Neural cell (in vitro differentiated cells): ENCODE measurements around the gene VASN.

Experiments used
- EZH2 ChIP-seq: fragments of 200-600, 300-800 bp; shearing (Covaris generic), sonication (generic); IDR thresholded peaks from 2 replicates; pipeline ENCODE4 v1.6.1; 2014; ENCODE audit warnings: antibody characterized with exemption, low read length, borderline replicate concordance, mild to moderate bottlenecking; ENCODE audit not compliant: insufficient read depth, poor library complexity, severe bottlenecking
- MXI1 ChIP-seq: fragments of 450-650 bp; conservative IDR thresholded peaks from 2 replicates; pipeline ENCODE4 v1.6.1; 2014; ENCODE audit warnings: antibody characterized with exemption, mild to moderate bottlenecking; ENCODE audit not compliant: poor library complexity, severe bottlenecking
- POLR2AphosphoS5 ChIP-seq: IDR thresholded peaks from 2 replicates; pipeline ENCODE4 v1.6.1; 2012
- TF ChIP-seq, protein P1 (sequence below): fragments of 450-650 bp; IDR thresholded peaks from 2 replicates; pipeline ENCODE4 v1.5.1; 2014; ENCODE audit warnings: antibody characterized with exemption, mild to moderate bottlenecking, moderate library complexity; ENCODE audit not compliant: poor library complexity, severe bottlenecking
- TF ChIP-seq, protein P2 (sequence below): IDR thresholded peaks from 2 replicates; pipeline ENCODE4 v1.6.1; 2012; ENCODE audit warnings: borderline replicate concordance

- TF ChIP-seq, protein P1, sequence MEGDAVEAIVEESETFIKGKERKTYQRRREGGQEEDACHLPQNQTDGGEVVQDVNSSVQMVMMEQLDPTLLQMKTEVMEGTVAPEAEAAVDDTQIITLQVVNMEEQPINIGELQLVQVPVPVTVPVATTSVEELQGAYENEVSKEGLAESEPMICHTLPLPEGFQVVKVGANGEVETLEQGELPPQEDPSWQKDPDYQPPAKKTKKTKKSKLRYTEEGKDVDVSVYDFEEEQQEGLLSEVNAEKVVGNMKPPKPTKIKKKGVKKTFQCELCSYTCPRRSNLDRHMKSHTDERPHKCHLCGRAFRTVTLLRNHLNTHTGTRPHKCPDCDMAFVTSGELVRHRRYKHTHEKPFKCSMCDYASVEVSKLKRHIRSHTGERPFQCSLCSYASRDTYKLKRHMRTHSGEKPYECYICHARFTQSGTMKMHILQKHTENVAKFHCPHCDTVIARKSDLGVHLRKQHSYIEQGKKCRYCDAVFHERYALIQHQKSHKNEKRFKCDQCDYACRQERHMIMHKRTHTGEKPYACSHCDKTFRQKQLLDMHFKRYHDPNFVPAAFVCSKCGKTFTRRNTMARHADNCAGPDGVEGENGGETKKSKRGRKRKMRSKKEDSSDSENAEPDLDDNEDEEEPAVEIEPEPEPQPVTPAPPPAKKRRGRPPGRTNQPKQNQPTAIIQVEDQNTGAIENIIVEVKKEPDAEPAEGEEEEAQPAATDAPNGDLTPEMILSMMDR = no peak
- TF ChIP-seq EZH2 (no peak), POLR2AphosphoS5 (no peak), MXI1 (no peak)
- TF ChIP-seq, protein P2, sequence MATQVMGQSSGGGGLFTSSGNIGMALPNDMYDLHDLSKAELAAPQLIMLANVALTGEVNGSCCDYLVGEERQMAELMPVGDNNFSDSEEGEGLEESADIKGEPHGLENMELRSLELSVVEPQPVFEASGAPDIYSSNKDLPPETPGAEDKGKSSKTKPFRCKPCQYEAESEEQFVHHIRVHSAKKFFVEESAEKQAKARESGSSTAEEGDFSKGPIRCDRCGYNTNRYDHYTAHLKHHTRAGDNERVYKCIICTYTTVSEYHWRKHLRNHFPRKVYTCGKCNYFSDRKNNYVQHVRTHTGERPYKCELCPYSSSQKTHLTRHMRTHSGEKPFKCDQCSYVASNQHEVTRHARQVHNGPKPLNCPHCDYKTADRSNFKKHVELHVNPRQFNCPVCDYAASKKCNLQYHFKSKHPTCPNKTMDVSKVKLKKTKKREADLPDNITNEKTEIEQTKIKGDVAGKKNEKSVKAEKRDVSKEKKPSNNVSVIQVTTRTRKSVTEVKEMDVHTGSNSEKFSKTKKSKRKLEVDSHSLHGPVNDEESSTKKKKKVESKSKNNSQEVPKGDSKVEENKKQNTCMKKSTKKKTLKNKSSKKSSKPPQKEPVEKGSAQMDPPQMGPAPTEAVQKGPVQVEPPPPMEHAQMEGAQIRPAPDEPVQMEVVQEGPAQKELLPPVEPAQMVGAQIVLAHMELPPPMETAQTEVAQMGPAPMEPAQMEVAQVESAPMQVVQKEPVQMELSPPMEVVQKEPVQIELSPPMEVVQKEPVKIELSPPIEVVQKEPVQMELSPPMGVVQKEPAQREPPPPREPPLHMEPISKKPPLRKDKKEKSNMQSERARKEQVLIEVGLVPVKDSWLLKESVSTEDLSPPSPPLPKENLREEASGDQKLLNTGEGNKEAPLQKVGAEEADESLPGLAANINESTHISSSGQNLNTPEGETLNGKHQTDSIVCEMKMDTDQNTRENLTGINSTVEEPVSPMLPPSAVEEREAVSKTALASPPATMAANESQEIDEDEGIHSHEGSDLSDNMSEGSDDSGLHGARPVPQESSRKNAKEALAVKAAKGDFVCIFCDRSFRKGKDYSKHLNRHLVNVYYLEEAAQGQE = no peak
Observed at GRCh38 chr16:4376893-4377572, 5.4 kb downstream of the VASN start.
